Hematopoietic multipotent progenitor cell (in vitro differentiated cells): ENCODE results near the gene TAX1BP1. TPM values are rescaled to one million over a fixed set of nuclear protein-coding genes. Genes with fewer than 3 reads are reported as not detected.

ENCODE experiments used
- DNase-seq, 3 donors: peaks; one replicate each; pipeline ENCODE4 v3.0.0-alpha.2; 2011 to 2015; ENCODE audit warnings: low read depth in 2 of 3, low spot score in 2 of 3
- total RNA-seq: library from RNA; depleted of rRNA; stranded (reverse); fragments of >200 nt; gene quantifications from one replicate; pipeline ENCODE4 v1.2.3, GENCODE V29; 2012

The TAX1BP1 gene
- total RNA-seq, 1 donor, result 52.5 TPM

- DNase-seq, result no peak
Measured at GRCh38 chr7:27873981-27874957, 134.3 kb downstream of the TAX1BP1 start.

GRCh38 chr7:27875061-27875460 is 135.1 kb downstream of the TAX1BP1 start:
- no peak for DNase-seq

- no peak for DNase-seq
Measured at GRCh38 chr7:27875832-27876231, 135.9 kb downstream of the TAX1BP1 start.

- no peak for DNase-seq
Measured at GRCh38 chr7:27876756-27877155, 136.8 kb downstream of the TAX1BP1 start.

Other genes starting within 250 kb of the TAX1BP1 start
- 14.3 TPM for gene HIBADH, start 77.3 kb upstream of the TAX1BP1 start, total RNA-seq